GM06990 (cell line): ENCODE results near the gene ANKMY1.

ENCODE experiments used
- DNase-seq: peaks from one replicate; pipeline ENCODE4 v3.0.0-alpha.2; 2011; ENCODE audit not compliant: insufficient read length; ENCODE audit errors: extremely low read depth
- H3K27me3 ChIP-seq: replicated peaks from 2 replicates; pipeline ENCODE4 v1.6.0; 2011; ENCODE audit warnings: low read length; ENCODE audit not compliant: control insufficient read depth, insufficient read depth
- H3K36me3 ChIP-seq: 2 replicates; pipeline ENCODE4 v1.5.1; 2011; ENCODE audit warnings: low read length; ENCODE audit not compliant: control insufficient read depth, insufficient read depth
- H3K4me3 ChIP-seq: replicated peaks from 2 replicates; pipeline ENCODE4 v1.5.1; 2011; ENCODE audit warnings: low read depth, mild to moderate bottlenecking, control low read depth, low read length
- TF ChIP-seq, protein P1 (sequence below): IDR thresholded peaks from 2 replicates; pipeline ENCODE4 v1.5.1; 2011; ENCODE audit warnings: low read length, control low read depth, mild to moderate bottlenecking, inconsistent platforms; ENCODE audit not compliant: insufficient read depth, poor library complexity, severe bottlenecking

The ANKMY1 gene

GRCh38 chr2:240477916-240478315, 79.9 kb downstream of the ANKMY1 start:
- no peak overlapping the region for H3K4me3 ChIP-seq
- TF ChIP-seq, protein P1, sequence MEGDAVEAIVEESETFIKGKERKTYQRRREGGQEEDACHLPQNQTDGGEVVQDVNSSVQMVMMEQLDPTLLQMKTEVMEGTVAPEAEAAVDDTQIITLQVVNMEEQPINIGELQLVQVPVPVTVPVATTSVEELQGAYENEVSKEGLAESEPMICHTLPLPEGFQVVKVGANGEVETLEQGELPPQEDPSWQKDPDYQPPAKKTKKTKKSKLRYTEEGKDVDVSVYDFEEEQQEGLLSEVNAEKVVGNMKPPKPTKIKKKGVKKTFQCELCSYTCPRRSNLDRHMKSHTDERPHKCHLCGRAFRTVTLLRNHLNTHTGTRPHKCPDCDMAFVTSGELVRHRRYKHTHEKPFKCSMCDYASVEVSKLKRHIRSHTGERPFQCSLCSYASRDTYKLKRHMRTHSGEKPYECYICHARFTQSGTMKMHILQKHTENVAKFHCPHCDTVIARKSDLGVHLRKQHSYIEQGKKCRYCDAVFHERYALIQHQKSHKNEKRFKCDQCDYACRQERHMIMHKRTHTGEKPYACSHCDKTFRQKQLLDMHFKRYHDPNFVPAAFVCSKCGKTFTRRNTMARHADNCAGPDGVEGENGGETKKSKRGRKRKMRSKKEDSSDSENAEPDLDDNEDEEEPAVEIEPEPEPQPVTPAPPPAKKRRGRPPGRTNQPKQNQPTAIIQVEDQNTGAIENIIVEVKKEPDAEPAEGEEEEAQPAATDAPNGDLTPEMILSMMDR, result no peak
- no peak for DNase-seq
- no peaks in the 10 kb centered on the region for H3K36me3 ChIP-seq
- no peaks in the 10 kb centered on the region for H3K27me3 ChIP-seq

- no peaks in the 10 kb centered on the region for H3K27me3 ChIP-seq
- DNase-seq, result no peak
- TF ChIP-seq, protein P1, result no peak
- no peaks in the 10 kb centered on the region for H3K36me3 ChIP-seq
- no peak overlapping the region for H3K4me3 ChIP-seq
Measured at GRCh38 chr2:240473211-240473610, 84.6 kb downstream of the ANKMY1 start.

DNA sequence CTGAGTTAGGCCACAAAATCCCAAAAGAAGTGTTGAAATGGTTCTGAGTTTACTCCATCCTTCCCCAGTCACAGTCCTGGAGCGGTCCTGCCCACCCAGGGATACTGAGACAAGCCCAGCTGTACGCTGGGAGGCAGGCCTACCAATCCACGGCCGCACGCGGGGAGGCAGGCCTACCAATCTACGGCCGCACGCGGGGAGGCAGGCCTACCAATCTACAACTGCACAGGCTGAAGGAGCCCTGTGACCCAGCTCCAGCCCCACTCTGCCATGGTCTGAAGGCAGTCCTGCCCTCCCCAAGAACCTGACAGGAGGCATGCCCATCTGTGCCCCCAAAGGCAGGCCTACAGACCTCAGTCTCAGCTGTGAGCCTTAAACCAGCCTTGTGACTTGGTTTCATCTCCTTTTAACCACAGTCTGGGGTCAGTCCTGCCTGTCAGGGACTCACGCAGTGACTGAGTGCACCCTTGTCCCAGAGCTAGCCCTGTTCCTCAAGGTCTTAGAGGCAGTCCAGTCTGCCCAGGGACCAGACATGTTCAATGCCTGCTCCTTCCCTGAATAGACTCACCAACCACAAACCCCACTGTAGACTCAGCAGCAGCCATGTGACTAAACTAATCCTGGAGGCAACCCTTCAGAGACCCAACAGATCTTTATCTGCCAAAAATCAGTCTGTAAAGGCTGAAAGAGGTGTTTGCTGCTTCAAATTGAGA, 85.6 kb downstream of the ANKMY1 start:
- H3K36me3 ChIP-seq, result no peaks in the 10 kb centered on the region
- no peak overlapping the region for H3K4me3 ChIP-seq
- DNase-seq, result peak; percentile 4
- TF ChIP-seq, protein P1, result no peak
- no peaks in the 10 kb centered on the region for H3K27me3 ChIP-seq

- TF ChIP-seq, protein P1, result no peak
- Histone ChIP-seq H3K36me3 (no peaks in the 10 kb centered on the region), H3K4me3 (no peak overlapping the region), H3K27me3 (no peaks in the 10 kb centered on the region)
- no peak for DNase-seq
Measured at GRCh38 chr2:240469740-240470139, 88.0 kb downstream of the ANKMY1 start.

GRCh38 chr2:240469239-240469636, 88.5 kb downstream of the ANKMY1 start:
- TF ChIP-seq, protein P1, result no peak
- Histone ChIP-seq H3K4me3 (no peak overlapping the region), H3K27me3 (no peaks in the 10 kb centered on the region), H3K36me3 (no peaks in the 10 kb centered on the region)
- peak; percentile 5 for DNase-seq
